K562 (cell line): ENCODE data around the gene KAZN. TPM values are rescaled to one million over a fixed set of nuclear protein-coding genes. Genes with fewer than 3 reads are reported as not detected.

ENCODE experiments used
- ATAC-seq: fragments of 200-7000 bp; cut with Tn5 transposase; 3 replicates; pipeline ENCODE4 v1.9.1; 2020; ENCODE audit warnings: moderate library complexity
- BruUV-seq: library from RNA; stranded (reverse); fragments of 400-500 nt; replicated peaks from 2 replicates; lab custom pipeline; 2021; lab: Mats Ljungman, UMichigan
- CTCF ChIA-PET: fragments of 300-600 bp; formaldehyde crosslinking; extraction: SDS; loops from one replicate; lab custom pipeline; 2021; ENCODE audit warnings: low intra/inter-chr PET ratio; lab: Yijun Ruan, JAX
- POLR2A ChIA-PET: fragments of 300-600, 350-650 bp; sonication (Branson Sonifier 250); formaldehyde crosslinking; extraction: SDS; loops from one replicate; lab custom pipeline; 2021; ENCODE audit warnings: antibody characterized with exemption, inconsistent platforms; lab: Yijun Ruan, JAX
- DNase-seq, 4 experiments: peaks; one replicate each; pipeline versions ENCODE4 v3.0.0 to v3.0.0-alpha.2; 2011 to 2018; ENCODE audit warnings: low spot score in 3 of 4, mixed read lengths in 3 of 4; ENCODE audit errors: extremely low read depth in 1 of 4
- FAIRE-seq: peaks from 2 replicates; lab custom pipeline; 2011; peaks lifted over from hg19 to GRCh38; lab: Jason Lieb, UNC
- H2AFZ ChIP-seq: 2 replicates; pipeline ENCODE4 v1.6.0; 2011; ENCODE audit warnings: low read depth, low read length, control low read depth, inconsistent platforms
- H3K27ac ChIP-seq: fragments of 200-600 bp; 3 replicates; pipeline ENCODE4 v1.8.0; 2011; ENCODE audit warnings: low read depth, mild to moderate bottlenecking, control low read depth, inconsistent platforms, low read length, moderate library complexity, mixed read lengths; ENCODE audit errors: extremely low read depth
- H3K27me3 ChIP-seq, 2 experiments: fragments of 300-600 bp in 1 of 2; 2 replicates in 1 of 2; 3 replicates in 1 of 2; pipeline versions ENCODE4 v1.6.0 to v1.8.0; 2011; ENCODE audit warnings: inconsistent platforms in 2 of 2, low read length in 2 of 2, mild to moderate bottlenecking in 1 of 2, mixed read lengths in 1 of 2, moderate library complexity in 1 of 2; ENCODE audit not compliant: control insufficient read depth in 2 of 2, insufficient read depth in 2 of 2
- H3K36me3 ChIP-seq: fragments of 300-600 bp; 3 replicates; pipeline ENCODE4 v1.8.0; 2011; ENCODE audit warnings: mild to moderate bottlenecking, low read length, inconsistent platforms; ENCODE audit not compliant: control insufficient read depth, insufficient read depth
- H3K4me1 ChIP-seq, 2 experiments: fragments of 200-600 bp in 1 of 2; replicated peaks in 1 of 2; 2 replicates in 1 of 2; 3 replicates in 1 of 2; pipeline versions ENCODE4 v1.5.1 to v1.8.0; 2011; ENCODE audit warnings: inconsistent platforms in 2 of 2, low read length in 2 of 2, mild to moderate bottlenecking in 1 of 2, mixed read lengths in 1 of 2, moderate library complexity in 1 of 2; ENCODE audit not compliant: control insufficient read depth in 2 of 2, insufficient read depth in 2 of 2
- H3K4me2 ChIP-seq: 2 replicates; pipeline ENCODE4 v1.6.1; 2011; ENCODE audit warnings: low read length, control low read depth, inconsistent platforms, mixed read lengths; ENCODE audit not compliant: insufficient read depth
- H3K4me3 ChIP-seq: fragments of 200-600 bp; sonication (generic), shearing (Covaris generic); 2 replicates; pipeline ENCODE4 v1.5.1; 2016; ENCODE audit warnings: control low read depth, inconsistent platforms
- H3K79me2 ChIP-seq: fragments of 200-600 bp; 3 replicates; pipeline ENCODE4 v1.8.0; 2011; ENCODE audit warnings: low read length, inconsistent platforms; ENCODE audit not compliant: control insufficient read depth, insufficient read depth
- H3K9ac ChIP-seq, 2 experiments: 2 replicates each; pipeline versions ENCODE4 v1.6.0 to v1.6.1; 2011; ENCODE audit warnings: low read depth in 2 of 2, low read length in 2 of 2, control low read depth in 1 of 2, inconsistent platforms in 1 of 2, mild to moderate bottlenecking in 1 of 2, mixed read lengths in 1 of 2; ENCODE audit not compliant: insufficient read depth in 1 of 2
- H3K9me1 ChIP-seq: one replicate; pipeline ENCODE4 v1.6.0; 2011; ENCODE audit warnings: inconsistent platforms, mild to moderate bottlenecking, low read length, moderate library complexity; ENCODE audit not compliant: control insufficient read depth, insufficient read depth
- H3K9me3 ChIP-seq: replicated peaks from 2 replicates; pipeline ENCODE4 v1.5.1; 2011; ENCODE audit warnings: low read depth, low read length, inconsistent platforms; ENCODE audit not compliant: control insufficient read depth, insufficient read depth
- H4K20me1 ChIP-seq: replicated peaks from 2 replicates; pipeline ENCODE4 v1.6.1; 2011; ENCODE audit warnings: low read length, inconsistent platforms, mixed read lengths; ENCODE audit not compliant: control insufficient read depth, insufficient read depth
- BRF1 ChIP-seq: IDR thresholded peaks from 3 replicates; pipeline ENCODE4 v1.6.1; 2011; ENCODE audit warnings: borderline replicate concordance, mild to moderate bottlenecking; ENCODE audit not compliant: insufficient read length; ENCODE audit errors: extremely low read depth
- CSDE1 ChIP-seq, 2 experiments: fragments of 450-650 bp; IDR thresholded peaks; 2 replicates each; pipeline ENCODE4 v1.6.1; 2016; ENCODE audit warnings: mild to moderate bottlenecking in 1 of 2
- ESRRA ChIP-seq: fragments of 450-650 bp; IDR thresholded peaks from 2 replicates; pipeline ENCODE4 v1.6.1; 2014; ENCODE audit warnings: low read depth, mild to moderate bottlenecking, moderate library complexity, borderline replicate concordance
- GTF2E2 ChIP-seq: fragments of 200-800 bp; sonication (Bioruptor generic); IDR thresholded peaks from 2 replicates; pipeline ENCODE4 v1.6.1; 2016; ENCODE audit warnings: missing genetic modification characterization, missing compliant biosample characterization
- GTF2F1 ChIP-seq: IDR thresholded peaks from 2 replicates; pipeline ENCODE4 v1.6.1; 2011; ENCODE audit warnings: low read depth, low read length, improper control_type of control experiment
- MECOM ChIP-seq: fragments of 250-450 bp; sonication (Bioruptor Pico); IDR thresholded peaks from 2 replicates; pipeline ENCODE4 v1.8.0; 2022; ENCODE audit warnings: inconsistent platforms
- MITF ChIP-seq: IDR thresholded peaks from 2 replicates; pipeline ENCODE4 v1.6.1; 2014; ENCODE audit warnings: antibody characterized with exemption
- NFE2 ChIP-seq: IDR thresholded peaks from 2 replicates; pipeline ENCODE4 v1.6.1; 2014; ENCODE audit warnings: antibody characterized with exemption, low read depth
- SIN3B ChIP-seq: fragments of 450-650 bp; IDR thresholded peaks from 2 replicates; pipeline ENCODE4 v1.6.1; 2017; ENCODE audit warnings: low read depth, mild to moderate bottlenecking, moderate library complexity
- SREBF2 ChIP-seq: sonication (generic); formaldehyde crosslinking; IDR thresholded peaks from 2 replicates; pipeline ENCODE4 v1.4.0; 2020; ENCODE audit warnings: mild to moderate bottlenecking, missing genetic modification reagents
- SRF ChIP-seq, 2 experiments: fragments of 250-450, 450-650 bp in 1 of 2; sonication (Bioruptor Pico) in 1 of 2; sonication (generic) in 1 of 2; formaldehyde crosslinking; IDR thresholded peaks; 2 replicates each; pipeline versions ENCODE4 v1.5.0 to v1.5.1; 2020 to 2022; ENCODE audit warnings: mild to moderate bottlenecking in 1 of 2, missing genetic modification reagents in 1 of 2
- TAF1 ChIP-seq: IDR thresholded peaks from 2 replicates; pipeline ENCODE4 v1.6.1; 2011; ENCODE audit warnings: mild to moderate bottlenecking, low read length, moderate library complexity; ENCODE audit not compliant: insufficient read depth, control insufficient read depth, severe bottlenecking; ENCODE audit errors: extremely low read depth
- TARDBP ChIP-seq: fragments of 450-650 bp; IDR thresholded peaks from 2 replicates; pipeline ENCODE4 v1.6.1; 2016
- ZBTB34 ChIP-seq: fragments of 250-450 bp; sonication (Bioruptor Pico); IDR thresholded peaks from 2 replicates; pipeline ENCODE4 v1.8.0; 2021; ENCODE audit warnings: mild to moderate bottlenecking, moderate library complexity
- ZNF77 ChIP-seq: fragments of 250-450 bp; sonication (Bioruptor Pico); IDR thresholded peaks from 2 replicates; pipeline ENCODE4 v1.5.0; 2020
- WGBS: fragments of 100-300 bp; shearing (Covaris generic); methylation state at CpG from one replicate; pipeline ENCODE4 v1.1.6; 2016; ENCODE audit warnings: low coverage, mixed read lengths; ENCODE audit not compliant: insufficient coverage; ENCODE audit errors: missing lambda C conversion rate; 5-methylcytosine and 5-hydroxymethylcytosine counted together
- in situ Hi-C: fragments of 300-500 bp; cut with MboI; formaldehyde crosslinking; loops from 4 replicates; pipeline ENCODE4 v1.15.0; 2018; ENCODE audit warnings: inconsistent platforms, mixed read lengths
- intact Hi-C: fragments of 100-400 bp; cut with micrococcal nuclease; formaldehyde crosslinking; loops from 2 replicates; pipeline ENCODE4 v1.14.2; 2022
- polyA plus RNA-seq, 8 experiments: library from polyadenylated mRNA; depleted of rRNA in 4 of 8; stranded (reverse) in 5 of 8; unstranded in 3 of 8; fragments of >200 nt; fragmentation: Nextera tagmentation in 2 of 8; fragmentation: Illumina TruSeq in 1 of 8; extraction: Ambion mirVana in 2 of 8; extraction: Trizol in 1 of 8; gene quantifications; 2 replicates each; pipeline versions ENCODE4 v1.2.1 to v1.2.3, GENCODE V29; 2011 to 2014; ENCODE audit warnings: inconsistent platforms in 1 of 8, missing spikeins in 1 of 8
- total RNA-seq, 7 experiments: library from RNA; depleted of rRNA in 6 of 7; stranded (reverse); fragments of >200 nt in 6 of 7; fragmentation: Illumina TruSeq in 2 of 7; extraction: Trizol in 2 of 7; gene quantifications; 2 replicates each; pipeline versions ENCODE4 v1.2.1 to v1.2.3, GENCODE V29; 2011 to 2021; ENCODE audit warnings: low replicate concordance in 1 of 7
- TF ChIP-seq, protein P1 (sequence below): sonication (generic); formaldehyde crosslinking; IDR thresholded peaks from 2 replicates; pipeline ENCODE4 v1.8.1; 2023; ENCODE audit warnings: mild to moderate bottlenecking, missing genetic modification reagents
- TF ChIP-seq, protein P2 (sequence below): fragments of 450-650 bp; IDR thresholded peaks from 2 replicates; pipeline ENCODE4 v1.6.1; 2016; ENCODE audit warnings: antibody characterized with exemption

Gene KAZN
- total and polyA plus RNA-seq, 9 of the 15 experiments (the other 6 are each of a cell fraction or from before 2014, with no cell fraction given): 2.1 to 21.6 (median 5.4) TPM

GRCh38 chr1:15063783-15064182, 465.3 kb downstream of the KAZN start:
- no peaks in the 10 kb centered on the region for H3K79me2 ChIP-seq
- H3K4me3 ChIP-seq: no peak overlapping the region
- ChIA-PET CTCF (no interaction called here), POLR2A (no interaction called here)
- no peaks in the 10 kb centered on the region for H3K4me1 ChIP-seq
- in situ Hi-C loops: no loop called here
- no peaks in the 10 kb centered on the region for H3K9me1 ChIP-seq
- H4K20me1 ChIP-seq: no peaks in the 10 kb centered on the region
- intact Hi-C loops: no loop called here
- no peak overlapping the region for H3K9ac ChIP-seq
- DNase-seq (no peak), FAIRE-seq (no peak), ATAC-seq (no peak)
- 95% methylated on average over 7 of the region's 7 CpGs for WGBS
- H3K36me3 ChIP-seq: peaks cover 27% of the 10 kb centered on the region; the same call in 1 of the 3 replicates
- no TSS peak for BruUV-seq
- H3K27me3 ChIP-seq: no peaks in the 10 kb centered on the region
- H2AFZ ChIP-seq: no peak overlapping the region
- TF ChIP-seq ZBTB34 (CRISPR knock-in tag) (no peak), ZNF77 (CRISPR knock-in tag) (no peak), TAF1 (no peak), BRF1 (no peak), SREBF2 (CRISPR knock-in tag) (no peak), CSDE1 (IDR thresholded peaks at IDR 0.05) (no peak), GTF2F1 (no peak), TARDBP (no peak), NFE2 (no peak), ESRRA (no peak), SRF (CRISPR knock-in tag; IDR thresholded peaks at IDR 0.05) (no peak), MITF (no peak), SIN3B (no peak), MECOM (CRISPR knock-in tag) (no peak), GTF2E2 (tag) (no peak)
- TF ChIP-seq, protein P1, sequence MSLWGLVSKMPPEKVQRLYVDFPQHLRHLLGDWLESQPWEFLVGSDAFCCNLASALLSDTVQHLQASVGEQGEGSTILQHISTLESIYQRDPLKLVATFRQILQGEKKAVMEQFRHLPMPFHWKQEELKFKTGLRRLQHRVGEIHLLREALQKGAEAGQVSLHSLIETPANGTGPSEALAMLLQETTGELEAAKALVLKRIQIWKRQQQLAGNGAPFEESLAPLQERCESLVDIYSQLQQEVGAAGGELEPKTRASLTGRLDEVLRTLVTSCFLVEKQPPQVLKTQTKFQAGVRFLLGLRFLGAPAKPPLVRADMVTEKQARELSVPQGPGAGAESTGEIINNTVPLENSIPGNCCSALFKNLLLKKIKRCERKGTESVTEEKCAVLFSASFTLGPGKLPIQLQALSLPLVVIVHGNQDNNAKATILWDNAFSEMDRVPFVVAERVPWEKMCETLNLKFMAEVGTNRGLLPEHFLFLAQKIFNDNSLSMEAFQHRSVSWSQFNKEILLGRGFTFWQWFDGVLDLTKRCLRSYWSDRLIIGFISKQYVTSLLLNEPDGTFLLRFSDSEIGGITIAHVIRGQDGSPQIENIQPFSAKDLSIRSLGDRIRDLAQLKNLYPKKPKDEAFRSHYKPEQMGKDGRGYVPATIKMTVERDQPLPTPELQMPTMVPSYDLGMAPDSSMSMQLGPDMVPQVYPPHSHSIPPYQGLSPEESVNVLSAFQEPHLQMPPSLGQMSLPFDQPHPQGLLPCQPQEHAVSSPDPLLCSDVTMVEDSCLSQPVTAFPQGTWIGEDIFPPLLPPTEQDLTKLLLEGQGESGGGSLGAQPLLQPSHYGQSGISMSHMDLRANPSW (CRISPR knock-in tag): no peak
- TF ChIP-seq, protein P2, sequence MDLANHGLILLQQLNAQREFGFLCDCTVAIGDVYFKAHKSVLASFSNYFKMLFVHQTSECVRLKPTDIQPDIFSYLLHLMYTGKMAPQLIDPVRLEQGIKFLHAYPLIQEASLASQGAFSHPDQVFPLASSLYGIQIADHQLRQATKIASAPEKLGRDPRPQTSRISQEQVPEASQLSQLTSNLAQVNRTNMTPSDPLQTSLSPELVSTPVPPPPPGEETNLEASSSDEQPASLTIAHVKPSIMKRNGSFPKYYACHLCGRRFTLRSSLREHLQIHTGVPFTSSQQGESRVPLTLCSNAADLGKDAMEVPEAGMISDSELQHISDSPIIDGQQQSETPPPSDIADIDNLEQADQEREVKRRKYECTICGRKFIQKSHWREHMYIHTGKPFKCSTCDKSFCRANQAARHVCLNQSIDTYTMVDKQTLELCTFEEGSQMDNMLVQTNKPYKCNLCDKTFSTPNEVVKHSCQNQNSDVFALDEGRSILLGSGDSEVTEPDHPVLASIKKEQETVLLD: no peak
- peaks cover 3% of the 10 kb centered on the region for H3K9me3 ChIP-seq
- no peak overlapping the region for H3K27ac ChIP-seq
- H3K4me2 ChIP-seq: no peak overlapping the region
